GM19023 (cell line): ENCODE measurements around the gene PRRC2A.

Experiments used
- ATAC-seq: cut with Tn5 transposase; IDR thresholded peaks from one replicate; pipeline ENCODE4 v1.9.1; 2021; ENCODE audit warnings: mild to moderate bottlenecking, moderate library complexity; ENCODE audit not compliant: unreplicated experiment

Gene PRRC2A

GRCh38 chr6:31664790-31665500, 44.4 kb downstream of the PRRC2A start, which contains the start of gene GPANK1:
Gene GPANK1 (minus strand): TSS chr6:31664997. CDS start chr6:31664478, 519 bp downstream.
- no peak for ATAC-seq

DNA sequence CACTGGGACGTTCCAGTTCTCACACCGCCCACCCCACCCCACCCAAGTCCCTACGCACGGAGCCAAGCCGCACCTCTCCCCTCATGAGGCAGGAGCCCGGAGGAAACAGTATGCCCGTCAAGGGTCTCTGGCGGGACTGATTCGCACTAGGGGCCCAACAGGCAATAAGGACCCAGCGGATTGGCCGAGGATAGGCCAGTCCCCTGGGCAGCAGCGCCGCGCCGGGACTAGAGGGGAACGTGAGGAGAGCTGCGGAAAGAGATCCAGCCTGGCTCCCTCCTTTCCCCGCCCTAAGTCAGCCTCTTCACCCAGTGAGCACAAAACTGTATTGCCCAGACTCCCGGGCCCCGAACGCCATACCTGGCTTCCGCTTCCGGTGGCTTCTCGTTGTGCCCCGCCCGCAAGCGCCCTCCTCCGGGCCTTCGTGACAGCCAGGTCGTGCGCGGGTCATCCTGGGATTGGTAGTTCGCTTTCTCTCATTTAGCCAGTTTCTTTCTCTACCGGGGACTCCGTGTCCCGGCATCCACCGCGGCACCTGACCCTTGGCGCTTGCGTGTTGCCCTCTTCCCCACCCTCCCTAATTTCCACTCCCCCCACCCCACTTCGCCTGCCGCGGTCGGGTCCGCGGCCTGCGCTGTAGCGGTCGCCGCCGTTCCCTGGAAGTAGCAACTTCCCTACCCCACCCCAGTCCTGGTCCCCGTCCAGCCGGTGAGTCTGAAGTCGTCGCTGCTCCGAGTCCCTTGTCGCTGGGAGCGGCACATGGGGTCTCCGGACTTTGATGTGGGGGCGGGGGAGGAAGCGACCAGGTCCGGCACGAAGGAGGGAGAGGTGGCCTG, 45.2 kb downstream of the PRRC2A start, which contains the start of gene CSNK2B:
CSNK2B (plus strand) TSS at position 580 of the 836 bp plus-strand sequence. CDS start 752 bp downstream, outside the sequence.
- ATAC-seq = peak; percentile 83

- no peak for ATAC-seq
These were observed 45.9 kb downstream of the PRRC2A start for GRCh38 chr6:31666337-31666965.

GRCh38 chr6:31669676-31670075, 49.2 kb downstream of the PRRC2A start, which contains the start of gene LY6G5B:
Gene LY6G5B (plus strand): TSS chr6:31669976. CDS start chr6:31670951, 975 bp downstream.
- ATAC-seq = no peak

DNA sequence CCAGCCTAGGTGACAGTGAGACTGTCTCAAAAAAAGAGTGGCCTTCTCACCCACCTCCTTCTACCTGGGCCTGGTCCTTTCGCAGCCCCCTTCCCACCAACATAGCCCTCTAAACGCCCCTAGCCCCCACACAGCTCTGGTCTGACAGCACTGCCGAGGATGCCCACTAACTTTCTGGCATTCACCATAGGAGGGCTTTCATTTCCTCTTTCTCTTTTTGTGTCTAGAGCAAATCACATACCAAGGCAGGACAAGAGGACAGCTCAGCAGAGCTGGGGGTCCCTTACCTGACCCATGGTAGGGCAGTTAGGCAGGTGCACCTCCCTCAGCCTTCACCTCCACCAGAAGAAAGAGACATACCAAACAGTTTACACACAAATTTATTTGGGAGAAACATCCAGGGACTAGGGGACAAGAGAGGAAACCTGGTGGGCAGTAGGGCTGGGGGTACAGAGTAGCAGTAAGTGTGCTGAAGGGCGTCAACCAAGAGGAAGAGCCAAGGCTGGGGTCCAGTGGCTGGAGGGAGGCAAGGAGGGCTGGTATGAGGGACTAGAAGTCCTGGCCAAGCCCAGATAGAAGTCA, 55.9 kb downstream of the PRRC2A start:
- ATAC-seq = no peak

- ATAC-seq = no peak
These were observed 56.4 kb downstream of the PRRC2A start for GRCh38 chr6:31676904-31677303.

- no peak for ATAC-seq
These were observed 57.4 kb downstream of the PRRC2A start for GRCh38 chr6:31677955-31678354.

DNA sequence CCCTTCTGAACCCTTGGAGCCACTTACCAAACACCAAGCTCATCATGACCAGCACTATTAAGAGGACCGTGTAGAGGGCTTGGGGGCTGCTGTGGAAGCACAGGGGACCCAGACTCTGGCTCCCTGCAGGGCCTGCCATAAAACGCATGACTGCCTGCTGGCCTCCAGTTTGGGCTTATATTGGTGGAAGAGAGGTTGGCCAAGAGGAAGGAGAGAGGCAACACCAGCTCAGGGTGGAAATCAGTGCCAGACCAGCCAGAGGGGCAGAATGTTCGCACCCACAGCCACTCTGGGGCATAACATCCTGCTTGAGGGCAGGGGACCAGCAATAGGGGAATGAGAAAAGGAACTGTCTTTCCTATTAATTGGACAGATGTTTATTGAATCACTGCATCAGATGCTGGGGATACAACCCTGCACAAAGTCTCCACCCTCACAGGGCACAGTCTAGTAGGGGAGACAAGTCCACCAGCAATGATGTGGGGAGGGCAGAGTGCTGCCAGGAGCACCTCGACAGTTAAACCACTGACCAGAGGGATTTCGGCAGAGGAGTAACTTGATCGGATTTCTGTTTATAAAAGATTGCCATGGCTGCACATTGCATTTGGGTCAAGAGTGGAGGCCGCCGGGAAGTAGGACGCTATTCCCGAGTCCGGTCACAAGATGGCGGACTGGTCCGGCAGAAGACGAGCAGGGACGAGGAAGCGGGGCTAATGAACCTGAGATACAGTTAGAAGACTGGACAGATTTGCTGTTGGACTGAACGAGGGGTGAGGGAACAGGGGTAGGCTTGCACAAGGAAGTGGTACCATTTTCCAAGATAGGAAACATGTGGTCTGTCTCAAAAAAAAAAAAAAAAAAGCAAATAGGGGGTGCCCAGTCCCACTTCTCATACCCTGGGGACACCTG, 60.0 kb downstream of the PRRC2A start, which contains the start of gene LY6G5C:
LY6G5C (minus strand) TSS at position 842 of the 909 bp plus-strand sequence; CDS start at position 148, 694 bp downstream.
- no peak for ATAC-seq

GRCh38 chr6:31681135-31681671, 60.7 kb downstream of the PRRC2A start:
- no peak for ATAC-seq

GRCh38 chr6:31683591-31683990, 63.1 kb downstream of the PRRC2A start:
- no peak for ATAC-seq

DNA sequence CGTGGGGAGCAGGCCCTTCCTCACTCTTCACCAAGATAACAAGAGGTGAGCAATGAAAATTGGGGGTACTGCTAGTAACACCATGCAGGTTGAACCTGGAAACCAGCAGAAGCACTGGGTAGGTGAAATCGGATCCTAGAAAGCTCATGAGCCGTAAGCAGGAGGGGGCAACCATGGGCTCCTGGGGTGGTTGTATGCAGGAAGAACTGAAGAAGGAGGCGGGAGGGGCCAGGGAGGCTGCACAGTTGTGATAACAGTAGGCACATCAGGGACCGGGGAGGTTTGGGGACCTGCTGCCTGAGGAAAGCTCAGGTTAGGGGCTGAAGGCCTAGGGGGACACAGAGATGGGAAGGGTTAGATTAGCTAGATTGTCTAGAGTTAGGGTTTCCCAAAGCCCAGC, 66.0 kb downstream of the PRRC2A start:
- ATAC-seq = no peak

- no peak for ATAC-seq
These were observed 66.8 kb downstream of the PRRC2A start for GRCh38 chr6:31687321-31687720.
